ENCODE results near the gene TRIO.

- TF ChIP-seq CTCF (IDR thresholded peaks at IDR 0.05) = no peak
- TF ChIP-seq POLR2A (IDR thresholded peaks at IDR 0.05; ENCODE audit: low read depth) = no peak
- TF ChIP-seq POLR2AphosphoS5 (IDR thresholded peaks at IDR 0.05) = no peak
- no peak for TF ChIP-seq EP300 (IDR thresholded peaks at IDR 0.05)
Observed at GRCh38 chr5:14465776-14466175, 322.6 kb downstream of the TRIO start.
